ENCODE measurements around the gene DHCR24.
A peak's percentile ranks its signal among the peaks of the same experiment; 100 is the strongest.

Gene DHCR24

GRCh38 chr1:54811066-54811465 is 75.9 kb downstream of the DHCR24 start:
- no peak for TF ChIP-seq CTCF (IDR thresholded peaks at IDR 0.05; ENCODE audit: low read depth, low read length, missing control alignments)
- H3K4me3 ChIP-seq (ENCODE audit: low read depth, low read length) = no peak overlapping the region
- DNase-seq (ENCODE audit: low read depth) = no peak

- peak; percentile 96 for TF ChIP-seq CTCF (IDR thresholded peaks at IDR 0.05; ENCODE audit: low read depth, low read length, missing control alignments)
- DNase-seq (ENCODE audit: low read depth) = no peak
- H3K4me3 ChIP-seq (ENCODE audit: low read depth, low read length) = no peak overlapping the region
Measured at GRCh38 chr1:54810153-54810942, 76.6 kb downstream of the DHCR24 start.

GRCh38 chr1:54809496-54810074 is 77.4 kb downstream of the DHCR24 start:
- no peak for DNase-seq (ENCODE audit: low read depth)
- TF ChIP-seq CTCF (IDR thresholded peaks at IDR 0.05; ENCODE audit: low read depth, low read length, missing control alignments) = no peak
- no peak overlapping the region for H3K4me3 ChIP-seq (ENCODE audit: low read depth, low read length)

GRCh38 chr1:54808443-54809207 is 78.4 kb downstream of the DHCR24 start:
- no peak overlapping the region for H3K4me3 ChIP-seq (ENCODE audit: low read depth, low read length)
- TF ChIP-seq CTCF (IDR thresholded peaks at IDR 0.05; ENCODE audit: low read depth, low read length, missing control alignments) = peak; percentile 25
- DNase-seq (ENCODE audit: low read depth) = no peak

- no peak for TF ChIP-seq CTCF (IDR thresholded peaks at IDR 0.05; ENCODE audit: low read depth, low read length, missing control alignments)
- no peak overlapping the region for H3K4me3 ChIP-seq (ENCODE audit: low read depth, low read length)
- no peak for DNase-seq (ENCODE audit: low read depth)
Measured at GRCh38 chr1:54807756-54808155, 79.2 kb downstream of the DHCR24 start.

GRCh38 chr1:54806931-54807611 is 79.9 kb downstream of the DHCR24 start:
- TF ChIP-seq CTCF (IDR thresholded peaks at IDR 0.05; ENCODE audit: low read depth, low read length, missing control alignments) = no peak
- DNase-seq (ENCODE audit: low read depth) = no peak
- no peak overlapping the region for H3K4me3 ChIP-seq (ENCODE audit: low read depth, low read length)
